ENCODE measurements around the gene ZNF48. TPM values are rescaled to one million over a fixed set of nuclear protein-coding genes. Genes with fewer than 3 reads are reported as not detected.

ZNF48 gene
- total RNA-seq: 10.0 and 10.9 TPM in 2 replicates

GRCh38 chr16:30395155-30395991, at the start of gene ZNF48:
Gene ZNF48, plus strand, starts transcription at chr16:30395420. Its CDS starts 375 bp downstream, at chr16:30395795.
- no peaks in the 10 kb centered on the region for H4K20me1 ChIP-seq (ENCODE audit: insufficient read depth, low read length)
- H3K79me2 ChIP-seq (ENCODE audit: insufficient read depth, low read length): peaks cover 17% of the 10 kb centered on the region
- peak within 1 kb of the TSS; percentile 69 for H3K27ac ChIP-seq (ENCODE audit: low read depth, low read length)
- H3K4me3 ChIP-seq (ENCODE audit: insufficient read depth, low read length): peak within 1 kb of the TSS; percentile 92
- H3K27me3 ChIP-seq (ENCODE audit: insufficient read depth, low read length): no peaks in the 10 kb centered on the region
- H3K9me3 ChIP-seq (ENCODE audit: low read depth, low read length): no peaks in the 10 kb centered on the region
- peaks cover 26% of the 10 kb centered on the region for H3K4me1 ChIP-seq (ENCODE audit: insufficient read depth, low read length)
- peak within 1 kb of the TSS; percentile 89 for H2AFZ ChIP-seq (ENCODE audit: low read length)
- TF ChIP-seq CTCF (IDR thresholded peaks at IDR 0.05; ENCODE audit: extremely low read depth, low read depth, low read length): no peak
- peaks cover 4% of the 10 kb centered on the region for H3K36me3 ChIP-seq (ENCODE audit: insufficient read depth, low read length)
- H3K4me2 ChIP-seq (ENCODE audit: insufficient read depth, low read length): peak within 1 kb of the TSS; percentile 86
- DNase-seq (ENCODE audit: insufficient read length, low spot score, missing footprints): peak; percentile 99

GRCh38 chr16:30346286-30346685, 48.9 kb upstream of the ZNF48 start:
- no peaks in the 10 kb centered on the region for H3K4me1 ChIP-seq (ENCODE audit: insufficient read depth, low read length)

GRCh38 chr16:30348113-30348512, 47.1 kb upstream of the ZNF48 start:
- peaks cover 24% of the 10 kb centered on the region for H3K36me3 ChIP-seq (ENCODE audit: insufficient read depth, low read length)
- peaks cover 8% of the 10 kb centered on the region for H3K79me2 ChIP-seq (ENCODE audit: insufficient read depth, low read length)
- H3K27me3 ChIP-seq (ENCODE audit: insufficient read depth, low read length): no peaks in the 10 kb centered on the region
- no peak overlapping the region for H3K4me2 ChIP-seq (ENCODE audit: insufficient read depth, low read length)
- no peak for DNase-seq (ENCODE audit: insufficient read length, low spot score, missing footprints)
- no peak overlapping the region for H3K4me3 ChIP-seq (ENCODE audit: insufficient read depth, low read length)
- no peak overlapping the region for H3K27ac ChIP-seq (ENCODE audit: low read depth, low read length)
- H3K9me3 ChIP-seq (ENCODE audit: low read depth, low read length): no peaks in the 10 kb centered on the region
- peaks cover 12% of the 10 kb centered on the region for H4K20me1 ChIP-seq (ENCODE audit: insufficient read depth, low read length)
- no peak for TF ChIP-seq CTCF (IDR thresholded peaks at IDR 0.05; ENCODE audit: extremely low read depth, low read depth, low read length)
- H3K4me1 ChIP-seq (ENCODE audit: insufficient read depth, low read length): peaks cover 14% of the 10 kb centered on the region
- H2AFZ ChIP-seq (ENCODE audit: low read length): no peak overlapping the region

More at GRCh38 chr16:30346286-30346685, 48.9 kb upstream of the ZNF48 start:
- DNase-seq (ENCODE audit: insufficient read length, low spot score, missing footprints): no peak
- Histone ChIP-seq H3K9me3 (ENCODE audit: low read depth, low read length) (no peaks in the 10 kb centered on the region), H3K79me2 (ENCODE audit: insufficient read depth, low read length) (peaks cover 3% of the 10 kb centered on the region), H2AFZ (ENCODE audit: low read length) (no peak overlapping the region), H3K4me3 (ENCODE audit: insufficient read depth, low read length) (no peak overlapping the region), H3K27ac (ENCODE audit: low read depth, low read length) (no peak overlapping the region), H3K36me3 (ENCODE audit: insufficient read depth, low read length) (peaks cover 11% of the 10 kb centered on the region), H3K4me2 (ENCODE audit: insufficient read depth, low read length) (no peak overlapping the region), H4K20me1 (ENCODE audit: insufficient read depth, low read length) (peaks cover under 1% of the 10 kb centered on the region), H3K27me3 (ENCODE audit: insufficient read depth, low read length) (no peaks in the 10 kb centered on the region)
- TF ChIP-seq CTCF (IDR thresholded peaks at IDR 0.05; ENCODE audit: extremely low read depth, low read depth, low read length): no peak

- no peak for TF ChIP-seq CTCF (IDR thresholded peaks at IDR 0.05; ENCODE audit: extremely low read depth, low read depth, low read length)
These were observed 46.3 kb upstream of the ZNF48 start for GRCh38 chr16:30348929-30349328.

More at GRCh38 chr16:30348929-30349328, 46.3 kb upstream of the ZNF48 start:
- Histone ChIP-seq H3K9me3 (ENCODE audit: low read depth, low read length) (no peaks in the 10 kb centered on the region), H2AFZ (ENCODE audit: low read length) (no peak overlapping the region), H3K4me3 (ENCODE audit: insufficient read depth, low read length) (no peak overlapping the region), H3K4me2 (ENCODE audit: insufficient read depth, low read length) (no peak overlapping the region), H3K4me1 (ENCODE audit: insufficient read depth, low read length) (peaks cover 15% of the 10 kb centered on the region), H4K20me1 (ENCODE audit: insufficient read depth, low read length) (peaks cover 12% of the 10 kb centered on the region), H3K36me3 (ENCODE audit: insufficient read depth, low read length) (peaks cover 30% of the 10 kb centered on the region), H3K27ac (ENCODE audit: low read depth, low read length) (no peak overlapping the region), H3K79me2 (ENCODE audit: insufficient read depth, low read length) (peaks cover 16% of the 10 kb centered on the region), H3K27me3 (ENCODE audit: insufficient read depth, low read length) (no peaks in the 10 kb centered on the region)
- DNase-seq (ENCODE audit: insufficient read length, low spot score, missing footprints): no peak

All from osteoblast (primary cell).